GM12878 (cell line): ENCODE data around the gene FASN. TPM values are rescaled to one million over a fixed set of nuclear protein-coding genes. Genes with fewer than 3 reads are reported as not detected.

ENCODE experiments used
- ATAC-seq: fragments of 200-7000 bp; cut with Tn5 transposase; 3 replicates; pipeline ENCODE4 v1.9.1; 2020; ENCODE audit warnings: mild to moderate bottlenecking, moderate library complexity
- BruUV-seq: library from RNA; stranded (reverse); fragments of 400-500 nt; replicated peaks from 2 replicates; lab custom pipeline; 2021; lab: Mats Ljungman, UMichigan
- CTCF ChIA-PET: fragments of 300-600 bp; sonication (Branson Sonifier 250); formaldehyde crosslinking; extraction: SDS; loops from one replicate; lab custom pipeline; 2021; ENCODE audit warnings: inconsistent platforms; lab: Yijun Ruan, JAX
- POLR2A ChIA-PET: fragments of 350-600 bp; formaldehyde crosslinking; extraction: SDS; loops from one replicate; lab custom pipeline; 2021; ENCODE audit warnings: inconsistent platforms; lab: Charles Lee
- RAD21 ChIA-PET: fragments of 300-600 bp; sonication (Branson Sonifier 250); formaldehyde crosslinking; loops from one replicate; lab custom pipeline; 2023; ENCODE audit warnings: antibody characterized with exemption; ENCODE audit not compliant: unreplicated experiment; lab: Charles Lee
- SMC1A ChIA-PET: fragments of 300-600 bp; sonication (Branson Sonifier 250); formaldehyde crosslinking; loops from one replicate; lab custom pipeline; 2023; ENCODE audit not compliant: unreplicated experiment, uncharacterized antibody; lab: Charles Lee
- DNase-seq: peaks from one replicate; pipeline ENCODE4 v3.0.0-alpha.2; 2011; ENCODE audit warnings: low read depth, low spot score
- FAIRE-seq: peaks from 3 replicates; lab custom pipeline; 2011; peaks lifted over from hg19 to GRCh38; lab: Jason Lieb, UNC
- H2AFZ ChIP-seq: 2 replicates; pipeline ENCODE4 v1.6.0; 2011; ENCODE audit warnings: low read depth, low read length, control low read depth; ENCODE audit not compliant: control insufficient read depth
- H3K27ac ChIP-seq: 2 replicates; pipeline ENCODE4 v1.5.1; 2011; ENCODE audit warnings: control low read depth; ENCODE audit not compliant: control insufficient read depth, insufficient read depth
- H3K27me3 ChIP-seq, 2 experiments: replicated peaks in 1 of 2; 2 replicates each; pipeline versions ENCODE4 v1.6.0 to v1.6.1; 2011; ENCODE audit warnings: low read length in 1 of 2; ENCODE audit not compliant: control insufficient read depth in 2 of 2, insufficient read depth in 2 of 2
- H3K36me3 ChIP-seq, 2 experiments: 2 replicates each; pipeline ENCODE4 v1.5.1; 2011; ENCODE audit warnings: low read length in 1 of 2; ENCODE audit not compliant: control insufficient read depth in 2 of 2, insufficient read depth in 2 of 2
- H3K4me1 ChIP-seq: 2 replicates; pipeline ENCODE4 v1.6.1; 2011; ENCODE audit warnings: mild to moderate bottlenecking, low read length, moderate library complexity, mixed read lengths; ENCODE audit not compliant: control insufficient read depth, insufficient read depth
- H3K4me2 ChIP-seq: 2 replicates; pipeline ENCODE4 v1.6.0; 2011; ENCODE audit warnings: control low read depth; ENCODE audit not compliant: control insufficient read depth, insufficient read depth
- H3K4me3 ChIP-seq: fragments of 200-600 bp; sonication (generic); 2 replicates; pipeline ENCODE4 v1.5.1; 2016
- H3K79me2 ChIP-seq: 2 replicates; pipeline ENCODE4 v1.6.0; 2011; ENCODE audit warnings: low read length; ENCODE audit not compliant: control insufficient read depth, insufficient read depth
- H3K9ac ChIP-seq: 2 replicates; pipeline ENCODE4 v1.8.0; 2011; ENCODE audit warnings: low read length, control low read depth, mixed read lengths; ENCODE audit not compliant: control insufficient read depth, insufficient read depth
- H3K9me3 ChIP-seq: replicated peaks from 3 replicates; pipeline ENCODE4 v1.5.1; 2011; ENCODE audit warnings: mild to moderate bottlenecking, low read length; ENCODE audit not compliant: control insufficient read depth, insufficient read depth
- H4K20me1 ChIP-seq: 2 replicates; pipeline ENCODE4 v1.6.0; 2011; ENCODE audit not compliant: control insufficient read depth, insufficient read depth
- POLR2A ChIP-seq: IDR thresholded peaks from 2 replicates; pipeline ENCODE4 v1.6.1; 2011; ENCODE audit warnings: low read depth, mild to moderate bottlenecking, low read length
- WGBS: methylation state at CpG from one replicate; pipeline ENCODE4 v1.1.6; 2016; ENCODE audit warnings: low lambda C conversion rate; ENCODE audit not compliant: insufficient replicate concordance, insufficient coverage; ENCODE audit errors: missing lambda C conversion rate; 5-methylcytosine and 5-hydroxymethylcytosine counted together
- in situ Hi-C: fragments of 300-500 bp; cut with MboI; formaldehyde crosslinking; loops from 9 replicates; pipeline ENCODE4 v1.14.3; 2018; ENCODE audit warnings: mixed read lengths
- intact Hi-C: fragments of 100-400 bp; cut with micrococcal nuclease; formaldehyde crosslinking; loops from one replicate; pipeline ENCODE4 v1.14.2; 2022; ENCODE audit not compliant: unreplicated experiment
- polyA plus RNA-seq, 11 experiments: library from polyadenylated mRNA; depleted of rRNA in 4 of 11; unstranded in 6 of 11; stranded (reverse) in 5 of 11; fragments of >200 nt; fragmentation: Nextera tagmentation in 4 of 11; fragmentation: Illumina TruSeq in 1 of 11; extraction: Ambion mirVana in 4 of 11; extraction: Trizol in 1 of 11; gene quantifications; 1 replicate in 1 of 11; 2 replicates in 10 of 11; pipeline versions ENCODE4 v1.2.1 to v1.2.3, GENCODE V29; 2011 to 2016; ENCODE audit warnings: inconsistent platforms in 2 of 11, missing spikeins in 2 of 11, low read depth in 1 of 11
- total RNA-seq, 4 experiments: library from RNA; depleted of rRNA in 3 of 4; stranded (reverse); fragments of >200 nt in 3 of 4; fragmentation: Illumina TruSeq in 1 of 4; extraction: Trizol in 1 of 4; gene quantifications; 2 replicates each; pipeline versions ENCODE4 v1.2.1 to v1.2.3, GENCODE V29; 2013 to 2021
- TF ChIP-seq, protein P1 (sequence below): fragments of 450-650 bp; IDR thresholded peaks from 2 replicates; pipeline ENCODE4 v1.6.1; 2017; ENCODE audit warnings: mild to moderate bottlenecking, low read depth, inconsistent platforms; ENCODE audit not compliant: poor library complexity, severe bottlenecking

Gene FASN
- total and polyA plus RNA-seq, 10 of the 15 experiments (the other 5 are each of a cell fraction or from before 2014, with no cell fraction given): 0.19 to 333 (median 30.4) TPM

DNA sequence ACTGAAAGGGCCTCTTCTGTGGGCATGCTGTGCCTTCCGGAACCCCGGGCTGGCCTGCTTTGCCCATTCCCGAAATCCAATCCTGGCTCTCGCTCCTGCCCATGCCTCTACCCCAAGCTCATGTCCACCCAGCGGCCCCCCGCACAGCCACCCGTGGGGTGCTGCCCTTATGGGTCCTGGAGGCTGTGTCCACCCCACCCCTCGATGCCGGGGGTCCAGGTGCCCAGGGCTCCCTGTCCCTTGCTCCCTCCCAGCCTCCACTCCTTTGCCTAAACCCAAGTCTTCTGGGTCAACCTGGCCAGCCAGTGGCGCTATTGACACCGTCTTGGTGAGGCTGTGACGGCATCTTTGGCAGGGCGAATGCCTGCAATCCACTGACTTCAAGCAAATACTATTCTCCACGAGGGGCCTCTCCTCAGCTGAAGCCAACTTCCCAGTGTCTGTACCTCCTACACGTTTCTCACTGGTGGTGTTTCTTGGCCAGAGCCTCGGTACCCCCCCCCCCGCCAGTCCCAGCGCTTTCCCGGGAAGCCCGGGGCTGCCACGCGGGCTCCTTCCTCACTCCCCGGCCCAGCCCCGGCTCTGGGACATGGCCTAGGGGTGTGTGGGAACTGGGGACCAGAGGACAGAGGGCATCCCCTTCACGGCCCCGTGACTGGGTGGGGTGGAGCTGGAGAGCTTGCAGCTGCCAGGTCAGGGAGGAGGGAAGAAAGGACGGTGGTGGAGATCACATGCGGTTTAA is 20.2 kb downstream of the FASN start:
- ChIA-PET SMC1A (no interaction called here), POLR2A (no interaction called here), RAD21 (no interaction called here), CTCF (no interaction called here)
- Histone ChIP-seq H3K9me3 (no peaks in the 10 kb centered on the region), H2AFZ (no peak overlapping the region), H3K4me2 (no peak overlapping the region), H3K9ac (no peak overlapping the region), H3K36me3 (peaks cover 4 to 30% of the 10 kb centered on the region in 2 experiments; a peak in 3 of 4 replicates), H3K4me1 (no peaks in the 10 kb centered on the region), H3K4me3 (no peak overlapping the region), H3K27ac (no peak overlapping the region), H3K27me3 (no peaks in the 10 kb centered on the region), H4K20me1 (no peaks in the 10 kb centered on the region), H3K79me2 (no peaks in the 10 kb centered on the region)
- no peak for DNase-seq
- intact Hi-C loops (no loop called here), in situ Hi-C loops (no loop called here)
- peak; percentile 4 for ATAC-seq
- 72% methylated on average over 25 of the region's 28 CpGs for WGBS
- no TSS peak for BruUV-seq
- FAIRE-seq: no peak
- TF ChIP-seq, protein P1, sequence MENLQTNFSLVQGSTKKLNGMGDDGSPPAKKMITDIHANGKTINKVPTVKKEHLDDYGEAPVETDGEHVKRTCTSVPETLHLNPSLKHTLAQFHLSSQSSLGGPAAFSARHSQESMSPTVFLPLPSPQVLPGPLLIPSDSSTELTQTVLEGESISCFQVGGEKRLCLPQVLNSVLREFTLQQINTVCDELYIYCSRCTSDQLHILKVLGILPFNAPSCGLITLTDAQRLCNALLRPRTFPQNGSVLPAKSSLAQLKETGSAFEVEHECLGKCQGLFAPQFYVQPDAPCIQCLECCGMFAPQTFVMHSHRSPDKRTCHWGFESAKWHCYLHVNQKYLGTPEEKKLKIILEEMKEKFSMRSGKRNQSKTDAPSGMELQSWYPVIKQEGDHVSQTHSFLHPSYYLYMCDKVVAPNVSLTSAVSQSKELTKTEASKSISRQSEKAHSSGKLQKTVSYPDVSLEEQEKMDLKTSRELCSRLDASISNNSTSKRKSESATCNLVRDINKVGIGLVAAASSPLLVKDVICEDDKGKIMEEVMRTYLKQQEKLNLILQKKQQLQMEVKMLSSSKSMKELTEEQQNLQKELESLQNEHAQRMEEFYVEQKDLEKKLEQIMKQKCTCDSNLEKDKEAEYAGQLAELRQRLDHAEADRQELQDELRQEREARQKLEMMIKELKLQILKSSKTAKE: no peak
- peak; percentile 51; the same call in 1 of the 2 replicates for TF ChIP-seq POLR2A
